Activated naive CD8-positive, alpha-beta T cell treated with anti-CD3 and anti-CD28 coated beads for 36 hours (primary cell): ENCODE data around the gene HBD. TPM values are rescaled to one million over a fixed set of nuclear protein-coding genes. Genes with fewer than 3 reads are reported as not detected.

Experiments
- DNase-seq: peaks from one replicate; pipeline ENCODE4 v3.0.0; 2021
- H3K27ac Mint-ChIP-seq: one replicate; pipeline ENCODE4 v1.8.0; 2022; ENCODE audit warnings: mild to moderate bottlenecking, moderate library complexity, mixed read lengths
- H3K27me3 Mint-ChIP-seq: one replicate; pipeline ENCODE4 v1.8.0; 2022; ENCODE audit warnings: mild to moderate bottlenecking, mixed read lengths
- H3K36me3 Mint-ChIP-seq: one replicate; pipeline ENCODE4 v1.8.0; 2021; ENCODE audit warnings: mild to moderate bottlenecking, mixed read lengths
- H3K4me1 Mint-ChIP-seq: one replicate; pipeline ENCODE4 v1.8.0; 2021; ENCODE audit warnings: mixed read lengths
- H3K4me3 Mint-ChIP-seq: one replicate; pipeline ENCODE4 v1.8.0; 2022; ENCODE audit warnings: mild to moderate bottlenecking, moderate library complexity, mixed read lengths
- H3K9me3 Mint-ChIP-seq: one replicate; pipeline ENCODE4 v1.8.0; 2022; ENCODE audit warnings: mixed read lengths
- total RNA-seq, 2 experiments: library from RNA; stranded (reverse); gene quantifications; one replicate each; pipeline ENCODE4 v1.2.3, GENCODE V29; 2021

The HBD gene
- total RNA-seq, 2 experiments from 2014 or later: not detected

- no peak for DNase-seq
- no peaks in the 10 kb centered on the region for H3K36me3 Mint-ChIP-seq
- H3K4me1 Mint-ChIP-seq: no peaks in the 10 kb centered on the region
- H3K4me3 Mint-ChIP-seq: no peak overlapping the region
- peaks cover 18% of the 10 kb centered on the region for H3K27me3 Mint-ChIP-seq
- H3K27ac Mint-ChIP-seq: no peak overlapping the region
- H3K9me3 Mint-ChIP-seq: no peaks in the 10 kb centered on the region
These were observed 4.5 kb downstream of the HBD start for GRCh38 chr11:5229796-5230195.

- no peak for DNase-seq
- no peak overlapping the region for H3K27ac Mint-ChIP-seq
- H3K9me3 Mint-ChIP-seq: no peaks in the 10 kb centered on the region
These were observed 4.9 kb downstream of the HBD start for GRCh38 chr11:5229356-5229755.

GRCh38 chr11:5228124-5228523 is 6.2 kb downstream of the HBD start:
- Mint-ChIP-seq H3K4me1 (no peaks in the 10 kb centered on the region), H3K27me3 (peaks cover 18% of the 10 kb centered on the region), H3K4me3 (no peak overlapping the region), H3K27ac (no peak overlapping the region), H3K9me3 (no peaks in the 10 kb centered on the region), H3K36me3 (no peaks in the 10 kb centered on the region)
- no peak for DNase-seq

More at GRCh38 chr11:5229356-5229755, 4.9 kb downstream of the HBD start:
- Mint-ChIP-seq H3K4me3 (no peak overlapping the region), H3K4me1 (no peaks in the 10 kb centered on the region), H3K27me3 (peaks cover 18% of the 10 kb centered on the region), H3K36me3 (no peaks in the 10 kb centered on the region)

GRCh38 chr11:5227681-5228080 is 6.6 kb downstream of the HBD start:
- Mint-ChIP-seq H3K27me3 (peaks cover 18% of the 10 kb centered on the region), H3K4me1 (no peaks in the 10 kb centered on the region), H3K36me3 (no peaks in the 10 kb centered on the region), H3K9me3 (no peaks in the 10 kb centered on the region), H3K27ac (no peak overlapping the region), H3K4me3 (no peak overlapping the region)
- DNase-seq: no peak

GRCh38 chr11:5226732-5227310 is 7.5 kb downstream of the HBD start, which contains the start of gene HBB:
Gene HBB, minus strand, starts transcription at chr11:5227071. Its CDS starts 50 bp downstream, at chr11:5227021.
- Mint-ChIP-seq H3K27me3 (peaks cover 14% of the 10 kb centered on the region), H3K4me3 (no peak within 1 kb of the TSS), H3K27ac (no peak within 1 kb of the TSS), H3K9me3 (no peaks in the 10 kb centered on the region), H3K36me3 (no peaks in the 10 kb centered on the region), H3K4me1 (no peaks in the 10 kb centered on the region)
- DNase-seq: no peak

GRCh38 chr11:5225480-5225871 is 8.8 kb downstream of the HBD start:
- H3K27me3 Mint-ChIP-seq: peaks cover 14% of the 10 kb centered on the region
- no peak overlapping the region for H3K4me3 Mint-ChIP-seq
- no peak overlapping the region for H3K27ac Mint-ChIP-seq
- no peak for DNase-seq
- H3K4me1 Mint-ChIP-seq: no peaks in the 10 kb centered on the region
- H3K9me3 Mint-ChIP-seq: no peaks in the 10 kb centered on the region
- H3K36me3 Mint-ChIP-seq: no peaks in the 10 kb centered on the region

- no peaks in the 10 kb centered on the region for H3K4me1 Mint-ChIP-seq
- no peak for DNase-seq
- H3K9me3 Mint-ChIP-seq: no peaks in the 10 kb centered on the region
- H3K27ac Mint-ChIP-seq: no peak overlapping the region
- no peaks in the 10 kb centered on the region for H3K36me3 Mint-ChIP-seq
- H3K27me3 Mint-ChIP-seq: peaks cover 13% of the 10 kb centered on the region
- H3K4me3 Mint-ChIP-seq: no peak overlapping the region
These were observed 9.5 kb downstream of the HBD start for GRCh38 chr11:5224538-5225479.

- Mint-ChIP-seq H3K9me3 (peaks cover under 1% of the 10 kb centered on the region), H3K27ac (no peak overlapping the region), H3K4me1 (no peaks in the 10 kb centered on the region), H3K4me3 (no peak overlapping the region), H3K36me3 (no peaks in the 10 kb centered on the region), H3K27me3 (peaks cover 11% of the 10 kb centered on the region)
- no peak for DNase-seq
These were observed 10.6 kb downstream of the HBD start for GRCh38 chr11:5223686-5224085.

- Mint-ChIP-seq H3K36me3 (no peaks in the 10 kb centered on the region), H3K4me1 (no peaks in the 10 kb centered on the region), H3K27me3 (peaks cover 11% of the 10 kb centered on the region), H3K9me3 (peaks cover 3% of the 10 kb centered on the region), H3K4me3 (no peak overlapping the region), H3K27ac (no peak overlapping the region)
- DNase-seq: no peak
These were observed 11.1 kb downstream of the HBD start for GRCh38 chr11:5223146-5223545.

- Mint-ChIP-seq H3K4me3 (no peak overlapping the region), H3K27ac (no peak overlapping the region), H3K36me3 (no peaks in the 10 kb centered on the region), H3K9me3 (peaks cover 3% of the 10 kb centered on the region), H3K4me1 (no peaks in the 10 kb centered on the region), H3K27me3 (no peaks in the 10 kb centered on the region)
- no peak for DNase-seq
These were observed 23.9 kb downstream of the HBD start for GRCh38 chr11:5210376-5210885.

GRCh38 chr11:5204787-5205186 is 29.5 kb downstream of the HBD start:
- H3K4me1 Mint-ChIP-seq: no peaks in the 10 kb centered on the region
- no peak overlapping the region for H3K27ac Mint-ChIP-seq
- H3K4me3 Mint-ChIP-seq: no peak overlapping the region
- no peaks in the 10 kb centered on the region for H3K27me3 Mint-ChIP-seq
- DNase-seq: no peak
- no peaks in the 10 kb centered on the region for H3K36me3 Mint-ChIP-seq
- H3K9me3 Mint-ChIP-seq: no peaks in the 10 kb centered on the region

- Mint-ChIP-seq H3K27ac (no peak overlapping the region), H3K9me3 (no peaks in the 10 kb centered on the region), H3K4me3 (no peak overlapping the region), H3K36me3 (no peaks in the 10 kb centered on the region), H3K27me3 (no peaks in the 10 kb centered on the region), H3K4me1 (no peaks in the 10 kb centered on the region)
- no peak for DNase-seq
These were observed 30.9 kb downstream of the HBD start for GRCh38 chr11:5203366-5203765.

- H3K9me3 Mint-ChIP-seq: no peaks in the 10 kb centered on the region
- H3K4me3 Mint-ChIP-seq: no peak within 1 kb of the TSS
- no peaks in the 10 kb centered on the region for H3K36me3 Mint-ChIP-seq
- no peaks in the 10 kb centered on the region for H3K27me3 Mint-ChIP-seq
- no peak for DNase-seq
- no peak within 1 kb of the TSS for H3K27ac Mint-ChIP-seq
- no peaks in the 10 kb centered on the region for H3K4me1 Mint-ChIP-seq
These were observed 33.7 kb downstream of the HBD start, which contains the start of gene OR51V1 for GRCh38 chr11:5200582-5200981. Gene OR51V1, minus strand, starts transcription at chr11:5200682. Its CDS starts 0 bp downstream, at chr11:5200682.

GRCh38 chr11:5198285-5198684 is 36.0 kb downstream of the HBD start:
- Mint-ChIP-seq H3K36me3 (no peaks in the 10 kb centered on the region), H3K27me3 (peaks cover 3% of the 10 kb centered on the region), H3K9me3 (peaks cover 1% of the 10 kb centered on the region), H3K27ac (no peak overlapping the region), H3K4me1 (no peaks in the 10 kb centered on the region), H3K4me3 (no peak overlapping the region)
- no peak for DNase-seq

- Mint-ChIP-seq H3K4me1 (no peaks in the 10 kb centered on the region), H3K9me3 (peaks cover 3% of the 10 kb centered on the region), H3K36me3 (no peaks in the 10 kb centered on the region), H3K4me3 (no peak overlapping the region), H3K27me3 (peaks cover 3% of the 10 kb centered on the region), H3K27ac (no peak overlapping the region)
- DNase-seq: no peak
These were observed 36.7 kb downstream of the HBD start for GRCh38 chr11:5197536-5197935.
